BJ (cell line): ENCODE measurements around the gene ARHGAP42. TPM values are rescaled to one million over a fixed set of nuclear protein-coding genes. Genes with fewer than 3 reads are reported as not detected.
"Not testable (repeated sequence)": the region's sequence is repeated elsewhere in the genome, so short reads cannot be mapped to it uniquely, and the experiment has no call there.

ENCODE experiments used
- CTCF ChIA-PET: fragments of 350-600 bp; formaldehyde crosslinking; extraction: SDS; loops from one replicate; lab custom pipeline; 2021; ENCODE audit warnings: antibody characterized with exemption, inconsistent platforms; lab: Yijun Ruan, JAX
- POLR2A ChIA-PET: fragments of 300-600 bp; sonication (Branson Sonifier 250); formaldehyde crosslinking; extraction: SDS; loops from one replicate; lab custom pipeline; 2021; ENCODE audit warnings: antibody characterized with exemption; lab: Charles Lee
- DNase-seq: peaks from one replicate; pipeline ENCODE4 v3.0.0-alpha.2; 2011; ENCODE audit warnings: low read depth
- H3K27me3 ChIP-seq: 2 replicates; pipeline ENCODE4 v1.6.0; 2011; ENCODE audit warnings: low read length; ENCODE audit not compliant: control insufficient read depth, insufficient read depth
- H3K36me3 ChIP-seq: 2 replicates; pipeline ENCODE4 v1.5.1; 2011; ENCODE audit warnings: low read length; ENCODE audit not compliant: control insufficient read depth, insufficient read depth
- H3K4me3 ChIP-seq: 2 replicates; pipeline ENCODE4 v1.5.1; 2011; ENCODE audit warnings: low read depth, mild to moderate bottlenecking, control low read depth, low read length
- CTCF ChIP-seq: IDR thresholded peaks from 2 replicates; pipeline ENCODE4 v1.5.1; 2011; ENCODE audit warnings: low read depth, mild to moderate bottlenecking, control low read depth, inconsistent platforms, low read length, moderate library complexity; ENCODE audit not compliant: insufficient read depth
- polyA plus RNA-seq: library from polyadenylated mRNA; depleted of rRNA; stranded (reverse); fragments of >200 nt; gene quantifications from 2 replicates; pipeline ENCODE4 v1.2.3, GENCODE V29; 2011

The ARHGAP42 gene
- polyA plus RNA-seq, 1 experiment = 0.76 TPM

GRCh38 chr11:100740440-100740839, 53.4 kb downstream of the ARHGAP42 start:
- Histone ChIP-seq H3K4me3 (no peak overlapping the region), H3K36me3 (no peaks in the 10 kb centered on the region), H3K27me3 (no peaks in the 10 kb centered on the region)
- TF ChIP-seq CTCF = no peak
- CTCF ChIA-PET = interaction anchor here (0.5 to 0.8 kb wide), 2 partner anchors 26 to 193 kb away, joined by 3 read pairs; no protein-coding TSS in a partner anchor
- no peak for DNase-seq
- POLR2A ChIA-PET = no interaction called here

GRCh38 chr11:100741866-100742625, 55.0 kb downstream of the ARHGAP42 start:
- DNase-seq = peak; percentile 37
- Histone ChIP-seq H3K27me3 (no peaks in the 10 kb centered on the region), H3K4me3 (no peak overlapping the region), H3K36me3 (no peaks in the 10 kb centered on the region)
- ChIA-PET POLR2A (no interaction called here), CTCF (no interaction called here)
- TF ChIP-seq CTCF = no peak

- Histone ChIP-seq H3K27me3 (no peaks in the 10 kb centered on the region), H3K36me3 (no peaks in the 10 kb centered on the region), H3K4me3 (no peak overlapping the region)
- no peak for TF ChIP-seq CTCF
- POLR2A ChIA-PET = no interaction called here
- CTCF ChIA-PET = no interaction called here
- DNase-seq = no peak
Observed at GRCh38 chr11:100746448-100746847, 59.4 kb downstream of the ARHGAP42 start.

- Histone ChIP-seq H3K4me3 (no peak overlapping the region), H3K36me3 (no peaks in the 10 kb centered on the region), H3K27me3 (no peaks in the 10 kb centered on the region)
- DNase-seq = no peak
- POLR2A ChIA-PET = no interaction called here
- no peak for TF ChIP-seq CTCF
- CTCF ChIA-PET = no interaction called here
Observed at GRCh38 chr11:100748153-100748552, 61.1 kb downstream of the ARHGAP42 start.

GRCh38 chr11:100749887-100750565, 62.9 kb downstream of the ARHGAP42 start:
- CTCF ChIA-PET, H3K4me3 ChIP-seq, POLR2A ChIA-PET, DNase-seq, H3K27me3 ChIP-seq, H3K36me3 ChIP-seq: not testable (repeated sequence)

GRCh38 chr11:100750566-100750891, 63.4 kb downstream of the ARHGAP42 start:
- H3K4me3 ChIP-seq, POLR2A ChIA-PET, CTCF ChIA-PET, H3K27me3 ChIP-seq, DNase-seq, H3K36me3 ChIP-seq: not testable (repeated sequence)
